ENCODE results near the gene CXXC4.

- no peak for TF ChIP-seq CTCF (IDR thresholded peaks at IDR 0.05)
- no peak for TF ChIP-seq POLR2A (IDR thresholded peaks at IDR 0.05)
Observed at GRCh38 chr4:104490770-104491480, 3.8 kb downstream of the CXXC4 start.

All from right lobe of liver (tissue), 4 donors.